Urinary bladder (tissue), 4 donors: ENCODE results near the gene FOXF2. TPM values are rescaled to one million over a fixed set of nuclear protein-coding genes. Genes with fewer than 3 reads are reported as not detected.

Experiments used
- DNase-seq: peaks from one replicate; pipeline ENCODE4 v3.0.0-alpha.2; 2015; ENCODE audit errors: extremely low spot score
- H3K27ac ChIP-seq: one replicate; pipeline ENCODE4 v1.5.1; 2013; ENCODE audit warnings: low read depth, mild to moderate bottlenecking, moderate library complexity
- H3K36me3 ChIP-seq: one replicate; pipeline ENCODE4 v1.6.1; 2013; ENCODE audit warnings: mild to moderate bottlenecking, moderate library complexity; ENCODE audit not compliant: insufficient read depth
- H3K4me1 ChIP-seq: one replicate; pipeline ENCODE4 v1.6.1; 2013; ENCODE audit warnings: mild to moderate bottlenecking, moderate library complexity; ENCODE audit not compliant: insufficient read depth
- H3K4me3 ChIP-seq: one replicate; pipeline ENCODE4 v1.5.1; 2013; ENCODE audit warnings: low read depth, low read length
- WGBS: extraction: QIAGEN DNeasy Blood & Tissue Kit; methylation state at CpG from one replicate; pipeline ENCODE4 v1.1.7; 2013; 5-methylcytosine and 5-hydroxymethylcytosine counted together
- polyA plus RNA-seq: library from polyadenylated mRNA; stranded (reverse); fragments of 200-250 nt; gene quantifications from one replicate; pipeline ENCODE4 v1.2.3, GENCODE V29; 2013
- total RNA-seq: library from RNA; depleted of rRNA; stranded (reverse); fragments of >200 nt; gene quantifications from one replicate; pipeline ENCODE4 v1.2.3, GENCODE V29; 2014
- donor health status: healthy with polysubstance abuse.
- donor health status: healthy.

FOXF2 gene
- total and polyA plus RNA-seq, 2 donors, result 6.6 to 13.1 TPM

GRCh38 chr6:1390946-1391799, 1.8 kb downstream of the FOXF2 start:
- no peaks in the 10 kb centered on the region for H3K36me3 ChIP-seq
- H3K27ac ChIP-seq, result no peak overlapping the region
- DNase-seq, result no peak
- H3K4me1 ChIP-seq, result no peaks in the 10 kb centered on the region
- WGBS, result 18% methylated on average over 30 of the region's 30 CpGs
- peak overlapping the region; percentile 73 for H3K4me3 ChIP-seq

DNA sequence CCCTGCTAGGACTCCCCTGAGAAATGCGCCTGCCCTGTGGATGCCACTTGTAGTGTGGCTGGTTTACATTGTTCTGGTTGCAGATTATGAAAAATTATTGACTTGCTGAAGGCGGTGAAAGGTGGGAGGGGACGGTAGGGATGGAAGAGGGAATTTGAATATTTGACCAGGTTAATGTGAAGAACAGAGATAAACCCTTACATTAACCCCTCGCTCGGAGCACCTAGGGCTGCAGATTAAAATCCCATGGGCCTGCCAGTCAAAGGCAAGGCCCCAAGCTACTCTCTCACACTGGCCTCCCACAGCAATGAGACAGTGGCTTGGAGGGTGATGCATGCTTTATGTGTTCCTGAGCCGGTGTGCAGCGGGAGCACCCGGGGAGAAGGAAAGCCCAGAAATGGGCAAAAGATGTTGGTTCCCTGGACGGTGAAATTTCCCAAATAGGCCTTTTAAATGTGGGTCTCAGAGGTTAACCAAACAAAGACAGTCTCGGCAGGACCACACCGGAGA, 2.5 kb downstream of the FOXF2 start:
- H3K27ac ChIP-seq, result no peak overlapping the region
- WGBS, result 59% methylated on average over 11 of the region's 11 CpGs
- no peaks in the 10 kb centered on the region for H3K36me3 ChIP-seq
- DNase-seq, result no peak
- H3K4me3 ChIP-seq, result peak overlapping the region; percentile 73
- H3K4me1 ChIP-seq, result no peaks in the 10 kb centered on the region

DNA sequence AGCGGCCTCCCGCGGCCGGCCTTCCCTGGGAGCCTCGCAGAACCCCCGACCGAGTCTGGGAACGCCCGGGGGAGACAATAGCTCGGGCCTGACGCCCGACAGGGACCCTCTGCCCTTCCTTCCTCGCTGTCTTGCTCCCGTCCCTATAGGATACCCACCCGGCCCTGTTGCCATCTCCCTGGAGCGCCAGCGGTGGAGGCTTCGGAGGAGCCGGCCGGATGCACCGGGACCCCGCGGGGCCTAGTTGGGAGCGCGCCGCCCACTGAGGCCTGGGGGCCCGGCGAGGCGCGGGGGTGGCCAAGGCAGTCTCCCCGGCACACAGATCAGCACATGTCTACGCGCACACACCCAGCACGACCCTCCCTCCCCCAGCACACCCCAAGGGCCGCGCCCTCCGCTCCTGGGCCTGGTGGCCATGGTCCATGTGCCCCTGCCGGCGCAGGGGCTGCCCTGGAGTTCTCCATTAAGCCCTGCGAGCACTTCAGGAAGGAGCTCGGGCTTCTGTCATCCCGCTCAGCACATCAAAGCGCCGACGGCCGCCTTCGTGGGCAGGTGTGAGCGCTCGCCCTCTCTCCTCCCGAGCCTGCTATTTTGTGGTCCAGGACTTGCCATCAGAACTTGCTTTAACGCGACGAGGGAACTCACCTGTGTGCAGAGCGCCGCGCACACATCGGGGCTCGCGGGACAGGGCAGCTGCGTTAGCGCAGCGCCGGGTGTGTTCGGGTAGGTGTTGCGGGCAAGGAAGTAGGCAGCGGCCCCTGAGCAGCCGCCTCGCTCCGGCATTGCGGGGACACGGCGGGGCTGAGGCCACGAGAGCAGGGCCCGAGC, 3.7 kb downstream of the FOXF2 start:
- Histone ChIP-seq H3K4me3 (peak overlapping the region; percentile 73), H3K36me3 (no peaks in the 10 kb centered on the region), H3K4me1 (no peaks in the 10 kb centered on the region), H3K27ac (no peak overlapping the region)
- 57% methylated on average over 74 of the region's 74 CpGs for WGBS
- DNase-seq, result no peak

GRCh38 chr6:1393641-1394283, 4.4 kb downstream of the FOXF2 start:
- no peaks in the 10 kb centered on the region for H3K4me1 ChIP-seq
- no peak for DNase-seq
- no peak overlapping the region for H3K27ac ChIP-seq
- no peaks in the 10 kb centered on the region for H3K36me3 ChIP-seq
- H3K4me3 ChIP-seq, result peak overlapping the region; percentile 73
- 54% methylated on average over 47 of the region's 47 CpGs for WGBS

DNA sequence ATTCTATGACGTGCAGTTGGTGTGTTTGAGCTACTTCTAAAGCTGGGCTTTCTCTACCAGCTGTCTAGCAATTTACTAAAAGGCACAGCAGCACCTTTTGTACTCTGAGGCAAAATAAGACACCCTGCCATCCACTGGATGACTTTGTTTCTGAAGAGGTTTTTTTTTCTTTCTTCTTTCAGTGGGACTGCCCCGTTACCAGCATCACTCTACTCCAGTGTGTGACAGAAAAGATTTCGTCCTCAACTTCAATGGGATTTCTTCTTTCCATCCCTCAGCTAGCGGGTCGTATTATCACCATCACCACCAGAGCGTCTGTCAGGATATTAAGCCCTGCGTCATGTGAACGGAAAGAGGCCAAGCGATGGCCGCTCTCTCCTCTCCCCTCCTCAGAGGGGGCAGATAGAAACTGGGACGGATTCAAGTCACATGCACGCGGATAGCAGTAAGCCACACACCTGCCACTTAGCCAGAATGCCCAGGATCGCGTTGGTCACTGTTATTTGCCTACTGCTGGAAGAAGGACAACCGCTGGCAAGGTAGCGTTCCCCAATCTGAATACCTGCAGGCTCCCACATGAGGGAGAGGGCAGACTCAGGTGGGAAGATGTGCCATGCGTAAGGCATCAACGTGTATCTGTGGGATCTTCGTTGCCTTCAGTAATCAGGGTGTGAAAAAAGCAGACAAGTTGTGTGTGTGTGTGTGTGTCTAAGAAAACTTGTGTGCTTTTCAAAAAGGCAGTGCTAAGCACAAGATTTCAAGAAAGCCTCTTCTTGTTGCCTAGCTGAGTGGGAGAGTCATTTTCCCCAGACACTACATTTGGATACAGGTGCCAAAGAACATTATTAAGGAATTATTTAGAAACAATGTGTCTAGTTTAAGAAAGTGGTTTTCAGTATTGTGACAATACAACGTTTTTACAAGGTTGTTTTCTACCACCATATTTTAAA, 5.4 kb downstream of the FOXF2 start:
- no peaks in the 10 kb centered on the region for H3K36me3 ChIP-seq
- H3K4me1 ChIP-seq, result no peaks in the 10 kb centered on the region
- DNase-seq, result no peak
- 71% methylated on average over 21 of the region's 21 CpGs for WGBS
- no peak overlapping the region for H3K27ac ChIP-seq
- no peak overlapping the region for H3K4me3 ChIP-seq

GRCh38 chr6:1395506-1395905, 6.1 kb downstream of the FOXF2 start:
- DNase-seq, result no peak
- no peak overlapping the region for H3K4me3 ChIP-seq
- H3K27ac ChIP-seq, result no peak overlapping the region
- 78% methylated on average over 4 of the region's 4 CpGs for WGBS
- H3K36me3 ChIP-seq, result no peaks in the 10 kb centered on the region
- no peaks in the 10 kb centered on the region for H3K4me1 ChIP-seq

DNA sequence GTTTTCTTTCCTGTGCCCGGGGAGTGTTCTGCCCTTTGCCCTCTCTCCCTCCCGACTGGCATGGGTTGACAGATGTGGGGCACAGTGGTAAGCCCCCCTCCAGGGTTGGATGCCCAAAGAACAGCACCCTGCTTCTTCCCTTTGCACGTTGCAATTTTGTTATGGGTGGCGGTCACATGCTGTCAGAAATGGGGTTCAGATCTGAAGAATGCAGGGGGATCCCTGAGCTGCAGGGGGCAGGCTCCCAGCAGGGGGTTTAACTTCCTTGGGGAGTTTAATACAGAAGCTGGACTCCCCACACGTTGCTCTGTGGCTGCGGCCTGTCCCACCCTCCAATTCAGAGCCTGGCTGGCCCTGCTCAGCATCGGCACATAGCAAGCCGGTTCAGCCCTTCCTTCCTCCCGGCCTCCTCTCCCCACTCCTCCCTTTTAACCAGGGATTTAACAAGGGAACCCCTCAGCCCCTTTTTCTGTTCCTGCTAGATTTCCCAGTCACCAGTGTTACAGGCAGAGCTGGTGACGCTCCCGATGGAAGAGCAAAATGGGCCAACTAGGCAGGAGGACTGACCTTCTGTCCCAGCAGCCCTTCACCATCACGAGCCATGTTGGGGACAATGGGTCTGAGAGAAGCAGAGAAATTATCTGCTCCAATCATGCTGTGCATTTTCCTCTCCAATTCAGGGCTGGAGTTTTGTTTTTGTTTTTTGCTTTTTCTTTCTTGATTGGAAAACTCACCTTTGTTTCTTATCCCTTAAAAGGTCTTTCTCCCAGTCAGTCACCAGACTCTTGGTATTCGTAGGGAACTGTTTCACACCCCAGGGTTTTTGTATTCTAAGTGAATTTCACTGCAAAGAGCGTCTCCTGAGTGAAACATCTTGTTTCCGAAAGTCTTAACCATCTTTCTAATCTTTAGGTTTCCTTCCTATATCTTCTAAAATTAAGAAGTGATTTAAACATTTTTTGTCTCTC, 6.8 kb downstream of the FOXF2 start:
- H3K27ac ChIP-seq, result no peak overlapping the region
- no peak overlapping the region for H3K4me3 ChIP-seq
- H3K4me1 ChIP-seq, result no peaks in the 10 kb centered on the region
- 69% methylated on average over 15 of the region's 15 CpGs for WGBS
- no peaks in the 10 kb centered on the region for H3K36me3 ChIP-seq
- DNase-seq, result no peak

DNA sequence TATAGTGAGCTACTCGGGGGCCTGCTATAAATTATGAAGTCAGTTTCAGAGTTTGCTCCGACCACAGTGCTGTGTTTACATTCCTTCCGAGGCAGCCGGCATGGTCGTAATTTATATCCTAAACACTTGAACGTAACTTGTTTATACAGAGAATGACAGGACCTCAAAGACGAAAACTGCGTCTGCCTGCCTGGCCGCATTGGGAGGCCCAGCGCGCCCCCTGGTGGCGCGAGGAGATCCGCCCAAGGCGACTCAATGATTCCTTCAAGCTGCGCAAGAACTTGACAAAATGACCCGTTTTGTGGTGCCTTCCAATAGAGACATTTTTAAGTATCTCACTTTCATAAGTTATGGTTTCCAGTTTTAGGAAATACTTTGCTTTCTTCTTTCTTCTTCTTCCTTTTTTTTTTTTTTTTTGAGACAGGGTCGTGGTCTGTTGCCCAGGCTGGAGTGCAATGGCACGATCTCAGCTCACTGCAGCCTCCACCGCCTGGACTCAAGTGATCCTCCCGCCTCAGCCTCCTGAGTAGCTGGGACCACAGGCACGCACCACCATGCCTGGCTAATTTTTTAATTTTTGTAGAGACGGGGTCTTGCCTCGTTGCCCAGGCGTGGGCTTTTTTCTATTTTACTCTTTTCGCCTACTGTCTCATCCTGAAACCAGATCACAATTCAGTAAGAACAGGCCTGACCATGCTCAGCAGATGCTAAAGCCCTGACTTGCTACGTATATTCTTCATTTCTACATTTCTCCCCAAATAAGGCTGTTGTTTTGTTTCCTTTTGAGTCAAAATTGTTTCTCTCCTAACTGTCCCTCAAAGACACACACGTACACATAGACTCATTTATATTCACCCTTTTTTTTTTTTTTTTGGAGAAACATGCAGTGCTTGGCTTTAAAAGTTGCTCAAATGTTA, 7.8 kb downstream of the FOXF2 start:
- DNase-seq, result peak; percentile 47
- H3K4me3 ChIP-seq, result no peak overlapping the region
- no peaks in the 10 kb centered on the region for H3K4me1 ChIP-seq
- no peaks in the 10 kb centered on the region for H3K36me3 ChIP-seq
- no peak overlapping the region for H3K27ac ChIP-seq
- 33% methylated on average over 28 of the region's 28 CpGs for WGBS

DNA sequence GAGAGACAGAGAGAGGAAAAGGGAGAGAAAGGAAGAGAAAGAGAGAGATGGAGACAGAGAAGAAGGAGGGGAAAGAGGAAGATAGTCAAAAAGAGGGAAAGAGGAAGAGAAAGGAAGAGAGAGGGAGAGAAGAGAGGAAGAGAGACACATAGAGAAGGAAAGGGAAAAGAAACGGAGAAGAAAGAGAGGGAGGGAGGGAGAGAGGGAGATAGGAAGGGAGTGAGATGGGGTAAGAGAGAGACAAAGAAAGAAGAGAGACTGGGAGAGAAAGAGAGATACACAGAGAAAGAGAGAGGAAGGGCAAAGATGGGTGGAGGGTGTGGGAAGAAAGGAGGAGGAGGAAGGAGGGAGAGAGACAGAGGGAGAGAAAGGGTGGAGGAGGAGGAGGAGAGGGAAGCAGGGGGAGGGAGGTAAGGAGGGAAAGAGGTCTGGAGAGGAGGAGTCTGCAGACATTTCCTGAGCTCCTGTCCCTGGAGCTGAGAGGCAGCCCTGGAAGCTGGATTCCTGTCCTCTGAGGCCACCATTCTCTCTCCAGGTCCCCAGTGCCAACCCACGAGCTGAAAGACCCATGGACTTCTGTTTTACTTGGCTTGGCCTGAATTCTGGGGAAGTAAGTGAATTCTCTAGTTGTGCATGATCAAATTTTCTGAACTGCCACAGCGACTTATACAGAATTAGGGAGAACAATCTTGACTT, 9.9 kb downstream of the FOXF2 start:
- H3K4me3 ChIP-seq, result no peak overlapping the region
- DNase-seq, result no peak
- no peaks in the 10 kb centered on the region for H3K4me1 ChIP-seq
- 65% methylated on average over 3 of the region's 3 CpGs for WGBS
- H3K36me3 ChIP-seq, result no peaks in the 10 kb centered on the region
- no peak overlapping the region for H3K27ac ChIP-seq

GRCh38 chr6:1400126-1400850, 10.9 kb downstream of the FOXF2 start:
- no peak for DNase-seq
- Histone ChIP-seq H3K36me3 (no peaks in the 10 kb centered on the region), H3K4me3 (no peak overlapping the region), H3K27ac (no peak overlapping the region), H3K4me1 (no peaks in the 10 kb centered on the region)
- 92% methylated on average over 30 of the region's 30 CpGs for WGBS
